ENCODE measurements around the gene MRPS5. TPM values are rescaled to one million over a fixed set of nuclear protein-coding genes. Genes with fewer than 3 reads are reported as not detected.

The MRPS5 gene
- total RNA-seq, 1 donor from 2014 or later: 103 TPM

GRCh38 chr2:95052804-95053479 lies 68.7 kb downstream of the MRPS5 start:
- Mint-ChIP-seq H3K36me3 (ENCODE audit: low read depth) (peaks cover 59% of the 10 kb centered on the region), H3K27me3 (no peaks in the 10 kb centered on the region), H3K4me3 (no peak overlapping the region), H3K9me3 (no peaks in the 10 kb centered on the region), H3K27ac (no peak overlapping the region), H3K4me1 (peaks cover 70% of the 10 kb centered on the region)
- no peak for DNase-seq
- intact Hi-C loops (cut with micrococcal nuclease): loop anchor here (1.0 kb wide), 1 partner anchor 31 kb away; no protein-coding TSS in a partner anchor

GRCh38 chr2:95052307-95052706 lies 69.3 kb downstream of the MRPS5 start:
- peaks cover 59% of the 10 kb centered on the region for H3K36me3 Mint-ChIP-seq (ENCODE audit: low read depth)
- H3K4me3 Mint-ChIP-seq: no peak overlapping the region
- no peaks in the 10 kb centered on the region for H3K27me3 Mint-ChIP-seq
- peaks cover 72% of the 10 kb centered on the region for H3K4me1 Mint-ChIP-seq
- no peaks in the 10 kb centered on the region for H3K9me3 Mint-ChIP-seq
- intact Hi-C loops (cut with micrococcal nuclease): no loop called here
- no peak for DNase-seq
- H3K27ac Mint-ChIP-seq: peak overlapping the region; percentile 89

- no peak overlapping the region for H3K4me3 Mint-ChIP-seq
- H3K27ac Mint-ChIP-seq: peak overlapping the region; percentile 89
- H3K9me3 Mint-ChIP-seq: no peaks in the 10 kb centered on the region
- H3K36me3 Mint-ChIP-seq (ENCODE audit: low read depth): peaks cover 66% of the 10 kb centered on the region
- no peak for DNase-seq
- peaks cover 74% of the 10 kb centered on the region for H3K4me1 Mint-ChIP-seq
- no peaks in the 10 kb centered on the region for H3K27me3 Mint-ChIP-seq
- intact Hi-C loops (cut with micrococcal nuclease): loop anchor here (2.0 kb wide), 1 partner anchor 23 kb away; no protein-coding TSS in a partner anchor
Observed at GRCh38 chr2:95051626-95052025, 70.0 kb downstream of the MRPS5 start.

GRCh38 chr2:95050385-95051300 lies 71.0 kb downstream of the MRPS5 start:
- peaks cover 73% of the 10 kb centered on the region for H3K4me1 Mint-ChIP-seq
- DNase-seq: no peak
- intact Hi-C loops (cut with micrococcal nuclease): loop anchor here (1.0 to 2.0 kb wide), 2 partner anchors 8 to 24 kb away; no protein-coding TSS in a partner anchor

GRCh38 chr2:95049961-95050360 lies 71.6 kb downstream of the MRPS5 start:
- Mint-ChIP-seq H3K27me3 (no peaks in the 10 kb centered on the region), H3K9me3 (no peaks in the 10 kb centered on the region), H3K4me3 (peak overlapping the region; percentile 35), H3K27ac (peak overlapping the region; percentile 89), H3K4me1 (peaks cover 72% of the 10 kb centered on the region), H3K36me3 (ENCODE audit: low read depth) (peaks cover 78% of the 10 kb centered on the region)
- intact Hi-C loops (cut with micrococcal nuclease): loop anchor here (1.0 to 2.0 kb wide), 2 partner anchors 8 to 25 kb away; no protein-coding TSS in a partner anchor
- DNase-seq: no peak

More at GRCh38 chr2:95050385-95051300, 71.0 kb downstream of the MRPS5 start:
- H3K4me3 Mint-ChIP-seq: peak overlapping the region; percentile 68
- no peaks in the 10 kb centered on the region for H3K27me3 Mint-ChIP-seq
- H3K27ac Mint-ChIP-seq: peak overlapping the region; percentile 89
- no peaks in the 10 kb centered on the region for H3K9me3 Mint-ChIP-seq
- peaks cover 72% of the 10 kb centered on the region for H3K36me3 Mint-ChIP-seq (ENCODE audit: low read depth)

GRCh38 chr2:95049683-95049955 lies 72.0 kb downstream of the MRPS5 start:
- H3K4me1 Mint-ChIP-seq: peaks cover 70% of the 10 kb centered on the region

GRCh38 chr2:95048825-95049682 lies 72.6 kb downstream of the MRPS5 start:
- H3K36me3 Mint-ChIP-seq (ENCODE audit: low read depth): peaks cover 80% of the 10 kb centered on the region
- H3K27ac Mint-ChIP-seq: peak overlapping the region; percentile 75
- intact Hi-C loops (cut with micrococcal nuclease): no loop called here
- H3K9me3 Mint-ChIP-seq: no peaks in the 10 kb centered on the region
- peak overlapping the region; percentile 8 for H3K4me3 Mint-ChIP-seq
- no peak for DNase-seq
- no peaks in the 10 kb centered on the region for H3K27me3 Mint-ChIP-seq
- peaks cover 70% of the 10 kb centered on the region for H3K4me1 Mint-ChIP-seq

More at GRCh38 chr2:95049683-95049955, 72.0 kb downstream of the MRPS5 start:
- Mint-ChIP-seq H3K27ac (peak overlapping the region; percentile 89), H3K27me3 (no peaks in the 10 kb centered on the region), H3K9me3 (no peaks in the 10 kb centered on the region), H3K4me3 (no peak overlapping the region), H3K36me3 (ENCODE audit: low read depth) (peaks cover 78% of the 10 kb centered on the region)
- intact Hi-C loops (cut with micrococcal nuclease): no loop called here
- DNase-seq: no peak

GRCh38 chr2:95047629-95048510 lies 73.7 kb downstream of the MRPS5 start:
- Mint-ChIP-seq H3K27me3 (no peaks in the 10 kb centered on the region), H3K4me3 (no peak overlapping the region), H3K36me3 (ENCODE audit: low read depth) (peaks cover 79% of the 10 kb centered on the region), H3K9me3 (no peaks in the 10 kb centered on the region), H3K27ac (peak overlapping the region; percentile 50), H3K4me1 (peaks cover 71% of the 10 kb centered on the region)
- no peak for DNase-seq
- intact Hi-C loops (cut with micrococcal nuclease): no loop called here

GRCh38 chr2:95046371-95047112 lies 75.1 kb downstream of the MRPS5 start:
- H3K27ac Mint-ChIP-seq: peak overlapping the region; percentile 50
- no peak for DNase-seq
- no peaks in the 10 kb centered on the region for H3K9me3 Mint-ChIP-seq
- H3K4me1 Mint-ChIP-seq: peaks cover 69% of the 10 kb centered on the region
- peak overlapping the region; percentile 14 for H3K4me3 Mint-ChIP-seq
- intact Hi-C loops (cut with micrococcal nuclease): no loop called here
- peaks cover 70% of the 10 kb centered on the region for H3K36me3 Mint-ChIP-seq (ENCODE audit: low read depth)
- H3K27me3 Mint-ChIP-seq: no peaks in the 10 kb centered on the region

- H3K9me3 Mint-ChIP-seq: no peaks in the 10 kb centered on the region
- intact Hi-C loops (cut with micrococcal nuclease): no loop called here
- H3K27me3 Mint-ChIP-seq: no peaks in the 10 kb centered on the region
- no peak overlapping the region for H3K4me3 Mint-ChIP-seq
- DNase-seq: no peak
- no peak overlapping the region for H3K27ac Mint-ChIP-seq
- peaks cover 63% of the 10 kb centered on the region for H3K36me3 Mint-ChIP-seq (ENCODE audit: low read depth)
- H3K4me1 Mint-ChIP-seq: peaks cover 62% of the 10 kb centered on the region
Observed at GRCh38 chr2:95044601-95045000, 77.0 kb downstream of the MRPS5 start.

- Mint-ChIP-seq H3K9me3 (peaks cover 4% of the 10 kb centered on the region), H3K27ac (peak overlapping the region; percentile 80), H3K4me3 (peak overlapping the region; percentile 22), H3K36me3 (ENCODE audit: low read depth) (peaks cover 66% of the 10 kb centered on the region), H3K27me3 (no peaks in the 10 kb centered on the region), H3K4me1 (peaks cover 65% of the 10 kb centered on the region)
- intact Hi-C loops (cut with micrococcal nuclease): no loop called here
- no peak for DNase-seq
Observed at GRCh38 chr2:95043300-95044093, 78.1 kb downstream of the MRPS5 start.
